HG03060 (cell line): ENCODE measurements around the gene PARS2.
"Not testable (repeated sequence)": the region's sequence is repeated elsewhere in the genome, so short reads cannot be mapped to it uniquely, and the experiment has no call there.

ENCODE experiments used
- ATAC-seq: cut with Tn5 transposase; IDR thresholded peaks from one replicate; pipeline ENCODE4 v1.9.1; 2021; ENCODE audit warnings: low read depth, moderate number of reproducible peaks; ENCODE audit not compliant: unreplicated experiment

PARS2 gene

GRCh38 chr1:54775828-54776721 is 11.8 kb upstream of the PARS2 start:
- not testable (repeated sequence) for ATAC-seq

GRCh38 chr1:54774820-54775498 is 10.6 kb upstream of the PARS2 start:
- ATAC-seq = no peak

- no peak for ATAC-seq
These were observed 8.6 kb upstream of the PARS2 start for GRCh38 chr1:54772951-54773350.

GRCh38 chr1:54768093-54768492 is 3.8 kb upstream of the PARS2 start:
- no peak for ATAC-seq

- ATAC-seq = no peak
These were observed 3.2 kb upstream of the PARS2 start for GRCh38 chr1:54767526-54767925.

- no peak for ATAC-seq
These were observed 2.4 kb upstream of the PARS2 start for GRCh38 chr1:54766726-54767125.

- peak; percentile 4 for ATAC-seq
These were observed 719 bp upstream of the PARS2 start for GRCh38 chr1:54764922-54765561.

- ATAC-seq = no peak
These were observed 549 bp downstream of the PARS2 start for GRCh38 chr1:54763816-54764132.

GRCh38 chr1:54758678-54759348 is 5.5 kb downstream of the PARS2 start:
- ATAC-seq = no peak

- no peak for ATAC-seq
These were observed 6.5 kb downstream of the PARS2 start for GRCh38 chr1:54757833-54758232.

- no peak for ATAC-seq
These were observed 9.6 kb downstream of the PARS2 start for GRCh38 chr1:54754486-54755285.

GRCh38 chr1:54754045-54754444 is 10.3 kb downstream of the PARS2 start:
- ATAC-seq = no peak

GRCh38 chr1:54751426-54751825 is 12.9 kb downstream of the PARS2 start:
- ATAC-seq = no peak

- no peak for ATAC-seq
These were observed 13.7 kb downstream of the PARS2 start for GRCh38 chr1:54750596-54750995.

GRCh38 chr1:54748094-54748835 is 16.1 kb downstream of the PARS2 start:
- ATAC-seq = no peak

GRCh38 chr1:54745864-54746263 is 18.5 kb downstream of the PARS2 start:
- no peak for ATAC-seq

- no peak for ATAC-seq
These were observed 19.0 kb downstream of the PARS2 start for GRCh38 chr1:54745274-54745673.

GRCh38 chr1:54744696-54745095 is 19.6 kb downstream of the PARS2 start:
- ATAC-seq = no peak

GRCh38 chr1:54743416-54744226 is 20.7 kb downstream of the PARS2 start:
- no peak for ATAC-seq
